HepG2 (cell line): ENCODE results near the gene TLCD3A. TPM values are rescaled to one million over a fixed set of nuclear protein-coding genes. Genes with fewer than 3 reads are reported as not detected.

Experiments used
- GABPB1 ChIP-seq: IDR thresholded peaks from 2 replicates; pipeline ENCODE4 v1.6.1; 2016; ENCODE audit warnings: mild to moderate bottlenecking, missing genetic modification reagents, moderate library complexity, missing compliant biosample characterization
- MXI1 ChIP-seq: IDR thresholded peaks from 3 replicates; pipeline ENCODE4 v1.6.1; 2012; ENCODE audit warnings: low read depth, low read length, inconsistent platforms, borderline replicate concordance
- NR2F1 ChIP-seq, 2 experiments: fragments of 450-650 bp in 1 of 2; formaldehyde crosslinking in 1 of 2; IDR thresholded peaks; 2 replicates each; pipeline versions ENCODE4 v1.5.0 to v1.6.1; 2016 to 2020; ENCODE audit warnings: mild to moderate bottlenecking in 1 of 2, missing compliant biosample characterization in 1 of 2, missing genetic modification reagents in 1 of 2, moderate library complexity in 1 of 2
- POGZ ChIP-seq: sonication (generic); formaldehyde crosslinking; IDR thresholded peaks from 2 replicates; pipeline ENCODE4 v1.4.0; 2020; ENCODE audit warnings: mild to moderate bottlenecking, missing genetic modification reagents
- PPARG ChIP-seq: conservative IDR thresholded peaks from 2 replicates; pipeline ENCODE4 v1.6.1; 2016; ENCODE audit warnings: missing biosample characterization, missing genetic modification reagents
- RBFOX2 ChIP-seq: fragments of 200-400 bp; formaldehyde crosslinking; IDR thresholded peaks from 2 replicates; pipeline ENCODE4 v1.6.1; 2017; ENCODE audit warnings: low read depth, mild to moderate bottlenecking, low read length
- TAF15 ChIP-seq: fragments of 200-400 bp; formaldehyde crosslinking; IDR thresholded peaks from one replicate; pipeline ENCODE4 v1.6.1; 2018; ENCODE audit warnings: mild to moderate bottlenecking, low read depth, low read length; ENCODE audit not compliant: poor library complexity, severe bottlenecking
- XBP1 ChIP-seq: sonication (generic); formaldehyde crosslinking; IDR thresholded peaks from 2 replicates; pipeline ENCODE4 v1.5.0; 2020; ENCODE audit warnings: missing genetic modification reagents
- ZFX ChIP-seq: sonication (generic); formaldehyde crosslinking; IDR thresholded peaks from 2 replicates; pipeline ENCODE4 v1.4.0; 2020; ENCODE audit warnings: mild to moderate bottlenecking, low read depth, missing genetic modification reagents, moderate library complexity
- ZMAT3 ChIP-seq: sonication (generic); formaldehyde crosslinking; conservative IDR thresholded peaks from 2 replicates; pipeline ENCODE4 v1.7.0; 2021; ENCODE audit warnings: missing genetic modification reagents
- ZNF563 ChIP-seq: sonication (generic); formaldehyde crosslinking; IDR thresholded peaks from 2 replicates; pipeline ENCODE4 v1.8.0; 2022; ENCODE audit warnings: mild to moderate bottlenecking, moderate library complexity, missing genetic modification reagents
- polyA plus RNA-seq, 8 experiments: library from polyadenylated mRNA; depleted of rRNA in 3 of 8; stranded (reverse) in 7 of 8; unstranded in 1 of 8; fragments of >200 nt; fragmentation: Illumina TruSeq in 4 of 8; extraction: Trizol in 4 of 8; gene quantifications; 2 replicates each; pipeline versions ENCODE4 v1.2.1 to v1.2.3, GENCODE V29; 2011 to 2016; ENCODE audit warnings: low read depth in 4 of 8, missing spikeins in 1 of 8, mixed read lengths in 1 of 8; ENCODE audit not compliant: insufficient read depth in 1 of 8
- total RNA-seq, 5 experiments: library from RNA; depleted of rRNA; stranded (reverse); fragments of >200 nt; fragmentation: Illumina TruSeq; extraction: Trizol; gene quantifications; 2 replicates each; pipeline ENCODE4 v1.2.3, GENCODE V29; 2016; ENCODE audit warnings: low read depth in 1 of 5
- TF ChIP-seq, protein P1 (sequence below): sonication (generic); formaldehyde crosslinking; IDR thresholded peaks from 2 replicates; pipeline ENCODE4 v1.9.0; 2021; ENCODE audit warnings: mild to moderate bottlenecking, missing genetic modification reagents
- TF ChIP-seq, protein P2 (sequence below): sonication (generic); formaldehyde crosslinking; IDR thresholded peaks from 2 replicates; pipeline ENCODE4 v1.8.0; 2023; ENCODE audit warnings: mild to moderate bottlenecking, missing genetic modification reagents
- TF ChIP-seq, protein P3 (sequence below): IDR thresholded peaks from 2 replicates; pipeline ENCODE4 v1.6.1; 2016; ENCODE audit warnings: missing compliant biosample characterization, missing genetic modification reagents, borderline replicate concordance
- TF ChIP-seq, protein P4 (sequence below): sonication (generic); formaldehyde crosslinking; IDR thresholded peaks from 2 replicates; pipeline ENCODE4 v1.5.1; 2020; ENCODE audit warnings: mild to moderate bottlenecking, missing genetic modification reagents, moderate library complexity

TLCD3A gene
- total and polyA plus RNA-seq, 2 of the 13 experiments (the other 11 are each of a cell fraction or from before 2014, with no cell fraction given), result 25.2 to 46.6 TPM

DNA sequence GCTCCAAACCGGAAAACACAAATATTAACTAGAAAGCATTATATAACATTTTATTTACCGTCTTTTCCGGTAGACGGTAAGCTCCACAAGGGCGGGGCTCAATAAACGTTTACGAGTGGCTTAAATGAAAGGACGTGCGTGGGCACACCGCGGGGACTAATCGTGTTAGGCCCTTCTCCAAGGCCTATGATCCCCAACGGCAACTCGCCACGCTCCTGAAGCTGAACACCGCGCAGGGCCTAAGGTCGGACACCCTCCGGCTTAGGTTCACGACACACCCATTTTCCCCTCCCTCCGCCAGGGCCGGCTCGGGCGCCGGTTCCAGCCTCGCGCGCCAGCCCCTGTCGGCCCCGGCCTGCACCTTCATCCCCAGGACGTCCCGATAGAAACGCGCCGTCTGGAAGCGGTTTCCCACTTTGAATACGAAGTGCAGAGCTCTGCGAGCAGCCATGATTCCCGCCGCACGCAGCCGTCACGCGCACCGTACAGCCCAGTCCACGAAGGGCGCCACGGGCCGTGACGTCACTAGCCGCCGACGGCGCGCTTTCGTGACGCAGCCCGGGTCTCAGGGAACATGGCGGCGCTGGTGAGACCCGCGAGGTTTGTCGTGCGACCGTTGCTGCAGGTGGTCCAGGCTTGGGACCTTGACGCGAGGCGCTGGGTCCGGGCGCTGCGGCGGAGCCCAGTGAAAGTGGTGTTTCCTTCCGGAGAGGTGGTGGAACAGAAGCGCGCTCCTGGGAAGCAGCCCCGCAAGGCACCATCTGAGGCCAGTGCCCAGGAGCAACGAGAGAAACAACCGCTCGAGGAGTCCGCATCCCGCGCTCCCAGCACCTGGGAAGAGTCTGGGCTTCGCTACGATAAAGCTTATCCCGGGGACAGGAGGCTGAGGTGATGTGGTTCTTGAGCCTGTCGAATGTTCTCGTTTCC lies 49.7 kb downstream of the TLCD3A start, which contains the start of the genes GLOD4 and MRM3 (continued):
- no peak for TF ChIP-seq ZMAT3 (CRISPR knock-in tag)
- TF ChIP-seq, protein P1, sequence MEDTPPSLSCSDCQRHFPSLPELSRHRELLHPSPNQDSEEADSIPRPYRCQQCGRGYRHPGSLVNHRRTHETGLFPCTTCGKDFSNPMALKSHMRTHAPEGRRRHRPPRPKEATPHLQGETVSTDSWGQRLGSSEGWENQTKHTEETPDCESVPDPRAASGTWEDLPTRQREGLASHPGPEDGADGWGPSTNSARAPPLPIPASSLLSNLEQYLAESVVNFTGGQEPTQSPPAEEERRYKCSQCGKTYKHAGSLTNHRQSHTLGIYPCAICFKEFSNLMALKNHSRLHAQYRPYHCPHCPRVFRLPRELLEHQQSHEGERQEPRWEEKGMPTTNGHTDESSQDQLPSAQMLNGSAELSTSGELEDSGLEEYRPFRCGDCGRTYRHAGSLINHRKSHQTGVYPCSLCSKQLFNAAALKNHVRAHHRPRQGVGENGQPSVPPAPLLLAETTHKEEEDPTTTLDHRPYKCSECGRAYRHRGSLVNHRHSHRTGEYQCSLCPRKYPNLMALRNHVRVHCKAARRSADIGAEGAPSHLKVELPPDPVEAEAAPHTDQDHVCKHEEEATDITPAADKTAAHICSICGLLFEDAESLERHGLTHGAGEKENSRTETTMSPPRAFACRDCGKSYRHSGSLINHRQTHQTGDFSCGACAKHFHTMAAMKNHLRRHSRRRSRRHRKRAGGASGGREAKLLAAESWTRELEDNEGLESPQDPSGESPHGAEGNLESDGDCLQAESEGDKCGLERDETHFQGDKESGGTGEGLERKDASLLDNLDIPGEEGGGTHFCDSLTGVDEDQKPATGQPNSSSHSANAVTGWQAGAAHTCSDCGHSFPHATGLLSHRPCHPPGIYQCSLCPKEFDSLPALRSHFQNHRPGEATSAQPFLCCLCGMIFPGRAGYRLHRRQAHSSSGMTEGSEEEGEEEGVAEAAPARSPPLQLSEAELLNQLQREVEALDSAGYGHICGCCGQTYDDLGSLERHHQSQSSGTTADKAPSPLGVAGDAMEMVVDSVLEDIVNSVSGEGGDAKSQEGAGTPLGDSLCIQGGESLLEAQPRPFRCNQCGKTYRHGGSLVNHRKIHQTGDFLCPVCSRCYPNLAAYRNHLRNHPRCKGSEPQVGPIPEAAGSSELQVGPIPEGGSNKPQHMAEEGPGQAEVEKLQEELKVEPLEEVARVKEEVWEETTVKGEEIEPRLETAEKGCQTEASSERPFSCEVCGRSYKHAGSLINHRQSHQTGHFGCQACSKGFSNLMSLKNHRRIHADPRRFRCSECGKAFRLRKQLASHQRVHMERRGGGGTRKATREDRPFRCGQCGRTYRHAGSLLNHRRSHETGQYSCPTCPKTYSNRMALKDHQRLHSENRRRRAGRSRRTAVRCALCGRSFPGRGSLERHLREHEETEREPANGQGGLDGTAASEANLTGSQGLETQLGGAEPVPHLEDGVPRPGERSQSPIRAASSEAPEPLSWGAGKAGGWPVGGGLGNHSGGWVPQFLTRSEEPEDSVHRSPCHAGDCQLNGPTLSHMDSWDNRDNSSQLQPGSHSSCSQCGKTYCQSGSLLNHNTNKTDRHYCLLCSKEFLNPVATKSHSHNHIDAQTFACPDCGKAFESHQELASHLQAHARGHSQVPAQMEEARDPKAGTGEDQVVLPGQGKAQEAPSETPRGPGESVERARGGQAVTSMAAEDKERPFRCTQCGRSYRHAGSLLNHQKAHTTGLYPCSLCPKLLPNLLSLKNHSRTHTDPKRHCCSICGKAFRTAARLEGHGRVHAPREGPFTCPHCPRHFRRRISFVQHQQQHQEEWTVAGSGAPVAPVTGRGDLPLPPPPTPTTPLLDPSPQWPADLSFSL (CRISPR knock-in tag), result no peak
- peak; percentile 63; the same call in 1 of the 2 replicates for TF ChIP-seq XBP1
- TF ChIP-seq, protein P2, sequence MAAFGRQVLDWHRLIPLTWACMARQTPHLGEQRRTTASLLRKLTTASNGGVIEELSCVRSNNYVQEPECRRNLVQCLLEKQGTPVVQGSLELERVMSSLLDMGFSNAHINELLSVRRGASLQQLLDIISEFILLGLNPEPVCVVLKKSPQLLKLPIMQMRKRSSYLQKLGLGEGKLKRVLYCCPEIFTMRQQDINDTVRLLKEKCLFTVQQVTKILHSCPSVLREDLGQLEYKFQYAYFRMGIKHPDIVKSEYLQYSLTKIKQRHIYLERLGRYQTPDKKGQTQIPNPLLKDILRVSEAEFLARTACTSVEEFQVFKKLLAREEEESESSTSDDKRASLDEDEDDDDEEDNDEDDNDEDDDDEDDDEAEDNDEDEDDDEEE, result peak; percentile 28; the same call in 1 of the 2 replicates
- TF ChIP-seq, protein P3, sequence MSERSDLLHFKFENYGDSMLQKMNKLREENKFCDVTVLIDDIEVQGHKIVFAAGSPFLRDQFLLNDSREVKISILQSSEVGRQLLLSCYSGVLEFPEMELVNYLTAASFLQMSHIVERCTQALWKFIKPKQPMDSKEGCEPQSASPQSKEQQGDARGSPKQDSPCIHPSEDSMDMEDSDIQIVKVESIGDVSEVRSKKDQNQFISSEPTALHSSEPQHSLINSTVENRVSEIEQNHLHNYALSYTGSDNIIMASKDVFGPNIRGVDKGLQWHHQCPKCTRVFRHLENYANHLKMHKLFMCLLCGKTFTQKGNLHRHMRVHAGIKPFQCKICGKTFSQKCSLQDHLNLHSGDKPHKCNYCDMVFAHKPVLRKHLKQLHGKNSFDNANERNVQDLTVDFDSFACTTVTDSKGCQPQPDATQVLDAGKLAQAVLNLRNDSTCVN, result peak; percentile 92
- no peak for TF ChIP-seq TAF15
- peak; percentile 63; the same call in 1 of the 2 replicates for TF ChIP-seq ZNF563 (CRISPR knock-in tag)
- TF ChIP-seq RBFOX2, result peak; percentile 98
- peak; percentile 92 for TF ChIP-seq POGZ (CRISPR knock-in tag)
- TF ChIP-seq NR2F1 (CRISPR knock-in tag; IDR thresholded peaks at IDR 0.05), result peak in 1 of 2 experiments; percentile 22; a peak in 1 of 4 replicates
- TF ChIP-seq, protein P4, sequence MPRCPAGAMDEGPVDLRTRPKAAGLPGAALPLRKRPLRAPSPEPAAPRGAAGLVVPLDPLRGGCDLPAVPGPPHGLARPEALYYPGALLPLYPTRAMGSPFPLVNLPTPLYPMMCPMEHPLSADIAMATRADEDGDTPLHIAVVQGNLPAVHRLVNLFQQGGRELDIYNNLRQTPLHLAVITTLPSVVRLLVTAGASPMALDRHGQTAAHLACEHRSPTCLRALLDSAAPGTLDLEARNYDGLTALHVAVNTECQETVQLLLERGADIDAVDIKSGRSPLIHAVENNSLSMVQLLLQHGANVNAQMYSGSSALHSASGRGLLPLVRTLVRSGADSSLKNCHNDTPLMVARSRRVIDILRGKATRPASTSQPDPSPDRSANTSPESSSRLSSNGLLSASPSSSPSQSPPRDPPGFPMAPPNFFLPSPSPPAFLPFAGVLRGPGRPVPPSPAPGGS (CRISPR knock-in tag), result peak; percentile 84
- TF ChIP-seq PPARG, result no peak
- peak; percentile 92 for TF ChIP-seq GABPB1
- TF ChIP-seq ZFX, result peak; percentile 98
- peak; percentile 97 for TF ChIP-seq MXI1
